ENCODE results near the gene IPO4. TPM values are rescaled to one million over a fixed set of nuclear protein-coding genes. Genes with fewer than 3 reads are reported as not detected.
A peak's percentile ranks its signal among the peaks of the same experiment; 100 is the strongest.

Gene IPO4
- total and polyA plus RNA-seq, 2 of the 13 experiments (the other 11 are each of a cell fraction or from before 2014, with no cell fraction given), result 39.0 to 179 TPM

DNA sequence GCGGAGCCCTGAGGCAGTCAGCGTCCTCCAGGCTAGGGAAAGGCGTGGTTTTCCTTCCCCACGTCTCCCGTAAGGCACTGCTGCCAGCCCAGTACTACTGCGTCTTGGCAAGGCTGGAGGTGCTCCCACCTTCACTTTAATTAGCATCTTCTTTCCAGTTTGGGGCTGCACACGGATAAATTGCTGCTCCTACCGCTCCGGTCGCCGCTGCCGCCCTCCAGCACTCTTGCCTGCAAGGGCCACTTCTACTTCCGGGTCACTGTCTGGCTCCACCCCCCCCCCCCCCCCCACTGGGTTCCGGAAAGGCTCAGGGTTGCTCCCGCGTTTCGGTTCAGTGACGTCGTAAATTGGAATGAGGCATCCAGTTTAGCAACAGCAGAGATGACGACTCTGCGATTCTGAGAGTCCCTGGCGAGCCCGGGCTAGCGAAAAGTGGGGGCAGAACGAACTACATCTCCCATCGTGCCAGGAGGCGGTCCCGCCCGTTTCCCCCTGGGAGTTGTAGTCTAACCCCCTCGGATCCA, 43.6 kb upstream of the IPO4 start, which contains the start of gene NEDD8 (continued):
- TF ChIP-seq, protein P1, sequence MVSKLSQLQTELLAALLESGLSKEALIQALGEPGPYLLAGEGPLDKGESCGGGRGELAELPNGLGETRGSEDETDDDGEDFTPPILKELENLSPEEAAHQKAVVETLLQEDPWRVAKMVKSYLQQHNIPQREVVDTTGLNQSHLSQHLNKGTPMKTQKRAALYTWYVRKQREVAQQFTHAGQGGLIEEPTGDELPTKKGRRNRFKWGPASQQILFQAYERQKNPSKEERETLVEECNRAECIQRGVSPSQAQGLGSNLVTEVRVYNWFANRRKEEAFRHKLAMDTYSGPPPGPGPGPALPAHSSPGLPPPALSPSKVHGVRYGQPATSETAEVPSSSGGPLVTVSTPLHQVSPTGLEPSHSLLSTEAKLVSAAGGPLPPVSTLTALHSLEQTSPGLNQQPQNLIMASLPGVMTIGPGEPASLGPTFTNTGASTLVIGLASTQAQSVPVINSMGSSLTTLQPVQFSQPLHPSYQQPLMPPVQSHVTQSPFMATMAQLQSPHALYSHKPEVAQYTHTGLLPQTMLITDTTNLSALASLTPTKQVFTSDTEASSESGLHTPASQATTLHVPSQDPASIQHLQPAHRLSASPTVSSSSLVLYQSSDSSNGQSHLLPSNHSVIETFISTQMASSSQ (IDR thresholded peaks at IDR 0.05; ENCODE audit: low read depth), result peak; percentile 71
- TF ChIP-seq, protein P1 (CRISPR knock-in tag; IDR thresholded peaks at IDR 0.05; ENCODE audit: borderline replicate concordance), result no peak
- TF ChIP-seq, protein P2, sequence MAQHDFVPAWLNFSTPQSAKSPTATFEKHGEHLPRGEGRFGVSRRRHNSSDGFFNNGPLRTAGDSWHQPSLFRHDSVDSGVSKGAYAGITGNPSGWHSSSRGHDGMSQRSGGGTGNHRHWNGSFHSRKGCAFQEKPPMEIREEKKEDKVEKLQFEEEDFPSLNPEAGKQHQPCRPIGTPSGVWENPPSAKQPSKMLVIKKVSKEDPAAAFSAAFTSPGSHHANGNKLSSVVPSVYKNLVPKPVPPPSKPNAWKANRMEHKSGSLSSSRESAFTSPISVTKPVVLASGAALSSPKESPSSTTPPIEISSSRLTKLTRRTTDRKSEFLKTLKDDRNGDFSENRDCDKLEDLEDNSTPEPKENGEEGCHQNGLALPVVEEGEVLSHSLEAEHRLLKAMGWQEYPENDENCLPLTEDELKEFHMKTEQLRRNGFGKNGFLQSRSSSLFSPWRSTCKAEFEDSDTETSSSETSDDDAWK (CRISPR knock-in tag; IDR thresholded peaks at IDR 0.05), result no peak
- TF ChIP-seq NFIB (CRISPR knock-in tag; IDR thresholded peaks at IDR 0.05; ENCODE audit: borderline replicate concordance) (0 out of 2 replicates have a peak, but pooled peaks have one; percentile 74), HNRNPH1 (optimal IDR thresholded peaks at IDR 0.05; ENCODE audit: low read depth, low read length) (no peak), ZNF232 (CRISPR knock-in tag; IDR thresholded peaks at IDR 0.05; ENCODE audit: borderline replicate concordance) (peak; percentile 76; the same call in 1 of the 2 replicates), FOSL2 (CRISPR knock-in tag; IDR thresholded peaks at IDR 0.05) (no peak; the same call in 1 of the 2 replicates), ELF1 (CRISPR knock-in tag; IDR thresholded peaks at IDR 0.05) (peak; percentile 91; the same call in 1 of the 2 replicates), ETV6 (CRISPR knock-in tag; conservative IDR thresholded peaks at IDR 0.05) (no peak), PHF20 (CRISPR knock-in tag; IDR thresholded peaks at IDR 0.05) (peak; percentile 91)
- TF ChIP-seq, protein P3, sequence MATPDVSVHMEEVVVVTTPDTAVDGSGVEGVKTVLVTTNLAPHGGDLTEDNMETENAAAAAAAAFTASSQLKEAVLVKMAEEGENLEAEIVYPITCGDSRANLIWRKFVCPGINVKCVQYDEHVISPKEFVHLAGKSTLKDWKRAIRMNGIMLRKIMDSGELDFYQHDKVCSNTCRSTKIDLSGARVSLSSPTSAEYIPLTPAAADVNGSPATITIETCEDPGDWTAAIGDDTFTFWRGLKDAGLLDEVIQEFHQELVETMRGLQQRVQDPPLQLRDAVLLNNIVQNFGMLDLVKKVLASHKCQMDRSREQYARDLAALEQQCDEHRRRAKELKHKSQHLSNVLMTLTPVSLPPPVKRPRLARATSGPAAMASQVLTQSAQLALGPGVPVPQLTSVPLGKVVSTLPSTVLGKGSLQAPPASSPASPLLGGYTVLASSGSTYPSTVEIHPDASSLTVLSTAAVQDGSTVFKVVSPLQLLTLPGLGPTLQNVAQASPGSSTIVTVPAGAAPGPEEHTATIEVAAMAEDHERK (CRISPR knock-in tag; IDR thresholded peaks at IDR 0.05; ENCODE audit: low read depth), result peak; percentile 67
- TF ChIP-seq, protein P4, sequence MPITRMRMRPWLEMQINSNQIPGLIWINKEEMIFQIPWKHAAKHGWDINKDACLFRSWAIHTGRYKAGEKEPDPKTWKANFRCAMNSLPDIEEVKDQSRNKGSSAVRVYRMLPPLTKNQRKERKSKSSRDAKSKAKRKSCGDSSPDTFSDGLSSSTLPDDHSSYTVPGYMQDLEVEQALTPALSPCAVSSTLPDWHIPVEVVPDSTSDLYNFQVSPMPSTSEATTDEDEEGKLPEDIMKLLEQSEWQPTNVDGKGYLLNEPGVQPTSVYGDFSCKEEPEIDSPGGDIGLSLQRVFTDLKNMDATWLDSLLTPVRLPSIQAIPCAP (CRISPR knock-in tag; IDR thresholded peaks at IDR 0.05; ENCODE audit: low read depth), result no peak; the same call in 1 of the 2 replicates
- TF ChIP-seq, protein P5, sequence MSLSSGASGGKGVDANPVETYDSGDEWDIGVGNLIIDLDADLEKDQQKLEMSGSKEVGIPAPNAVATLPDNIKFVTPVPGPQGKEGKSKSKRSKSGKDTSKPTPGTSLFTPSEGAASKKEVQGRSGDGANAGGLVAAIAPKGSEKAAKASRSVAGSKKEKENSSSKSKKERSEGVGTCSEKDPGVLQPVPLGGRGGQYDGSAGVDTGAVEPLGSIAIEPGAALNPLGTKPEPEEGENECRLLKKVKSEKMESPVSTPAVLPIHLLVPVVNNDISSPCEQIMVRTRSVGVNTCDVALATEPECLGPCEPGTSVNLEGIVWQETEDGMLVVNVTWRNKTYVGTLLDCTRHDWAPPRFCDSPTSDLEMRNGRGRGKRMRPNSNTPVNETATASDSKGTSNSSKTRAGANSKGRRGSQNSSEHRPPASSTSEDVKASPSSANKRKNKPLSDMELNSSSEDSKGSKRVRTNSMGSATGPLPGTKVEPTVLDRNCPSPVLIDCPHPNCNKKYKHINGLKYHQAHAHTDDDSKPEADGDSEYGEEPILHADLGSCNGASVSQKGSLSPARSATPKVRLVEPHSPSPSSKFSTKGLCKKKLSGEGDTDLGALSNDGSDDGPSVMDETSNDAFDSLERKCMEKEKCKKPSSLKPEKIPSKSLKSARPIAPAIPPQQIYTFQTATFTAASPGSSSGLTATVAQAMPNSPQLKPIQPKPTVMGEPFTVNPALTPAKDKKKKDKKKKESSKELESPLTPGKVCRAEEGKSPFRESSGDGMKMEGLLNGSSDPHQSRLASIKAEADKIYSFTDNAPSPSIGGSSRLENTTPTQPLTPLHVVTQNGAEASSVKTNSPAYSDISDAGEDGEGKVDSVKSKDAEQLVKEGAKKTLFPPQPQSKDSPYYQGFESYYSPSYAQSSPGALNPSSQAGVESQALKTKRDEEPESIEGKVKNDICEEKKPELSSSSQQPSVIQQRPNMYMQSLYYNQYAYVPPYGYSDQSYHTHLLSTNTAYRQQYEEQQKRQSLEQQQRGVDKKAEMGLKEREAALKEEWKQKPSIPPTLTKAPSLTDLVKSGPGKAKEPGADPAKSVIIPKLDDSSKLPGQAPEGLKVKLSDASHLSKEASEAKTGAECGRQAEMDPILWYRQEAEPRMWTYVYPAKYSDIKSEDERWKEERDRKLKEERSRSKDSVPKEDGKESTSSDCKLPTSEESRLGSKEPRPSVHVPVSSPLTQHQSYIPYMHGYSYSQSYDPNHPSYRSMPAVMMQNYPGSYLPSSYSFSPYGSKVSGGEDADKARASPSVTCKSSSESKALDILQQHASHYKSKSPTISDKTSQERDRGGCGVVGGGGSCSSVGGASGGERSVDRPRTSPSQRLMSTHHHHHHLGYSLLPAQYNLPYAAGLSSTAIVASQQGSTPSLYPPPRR (CRISPR knock-in tag; IDR thresholded peaks at IDR 0.05; ENCODE audit: borderline replicate concordance), result no peak
- TF ChIP-seq, protein P6, sequence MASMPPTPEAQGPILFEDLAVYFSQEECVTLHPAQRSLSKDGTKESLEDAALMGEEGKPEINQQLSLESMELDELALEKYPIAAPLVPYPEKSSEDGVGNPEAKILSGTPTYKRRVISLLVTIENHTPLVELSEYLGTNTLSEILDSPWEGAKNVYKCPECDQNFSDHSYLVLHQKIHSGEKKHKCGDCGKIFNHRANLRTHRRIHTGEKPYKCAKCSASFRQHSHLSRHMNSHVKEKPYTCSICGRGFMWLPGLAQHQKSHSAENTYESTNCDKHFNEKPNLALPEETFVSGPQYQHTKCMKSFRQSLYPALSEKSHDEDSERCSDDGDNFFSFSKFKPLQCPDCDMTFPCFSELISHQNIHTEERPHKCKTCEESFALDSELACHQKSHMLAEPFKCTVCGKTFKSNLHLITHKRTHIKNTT (CRISPR knock-in tag; IDR thresholded peaks at IDR 0.05), result peak; percentile 96

All from HepG2 (cell line).